ENCODE measurements around the gene THTPA. TPM values are rescaled to one million over a fixed set of nuclear protein-coding genes. Genes with fewer than 3 reads are reported as not detected.

THTPA gene
- total and polyA plus RNA-seq, 2 of the 13 experiments (the other 11 are each of a cell fraction or from before 2014, with no cell fraction given), result 7.4 to 8.7 TPM

DNA sequence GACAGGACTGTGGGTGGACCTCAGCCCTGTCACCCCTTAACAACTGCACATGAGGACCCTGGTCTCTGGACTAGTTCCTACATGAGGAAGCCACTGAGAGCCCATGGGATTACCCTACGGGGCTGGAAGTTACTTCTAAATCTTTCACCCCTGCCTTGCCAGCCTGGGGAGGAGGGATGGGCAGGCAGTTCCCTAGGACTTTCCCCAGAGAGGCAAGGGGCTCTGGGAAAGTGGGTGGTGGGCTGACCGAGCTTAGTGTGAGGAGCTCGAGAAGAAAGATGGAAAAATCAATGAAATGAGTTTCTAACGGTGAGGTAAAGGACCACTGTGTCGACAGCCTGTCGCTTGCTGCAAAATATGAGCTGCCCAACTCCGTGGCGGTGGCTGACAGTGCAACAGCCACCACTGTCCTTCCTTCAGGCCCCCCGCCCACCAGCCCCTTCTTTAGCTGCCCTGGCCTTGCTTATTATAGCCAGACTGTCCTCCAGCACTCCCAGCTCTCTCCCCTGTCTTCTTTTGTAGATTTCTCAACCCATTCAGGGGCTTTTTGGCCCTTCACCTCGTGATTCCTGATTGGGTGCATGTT is 9.5 kb upstream of the THTPA start (continued):
- TF ChIP-seq, protein P1, sequence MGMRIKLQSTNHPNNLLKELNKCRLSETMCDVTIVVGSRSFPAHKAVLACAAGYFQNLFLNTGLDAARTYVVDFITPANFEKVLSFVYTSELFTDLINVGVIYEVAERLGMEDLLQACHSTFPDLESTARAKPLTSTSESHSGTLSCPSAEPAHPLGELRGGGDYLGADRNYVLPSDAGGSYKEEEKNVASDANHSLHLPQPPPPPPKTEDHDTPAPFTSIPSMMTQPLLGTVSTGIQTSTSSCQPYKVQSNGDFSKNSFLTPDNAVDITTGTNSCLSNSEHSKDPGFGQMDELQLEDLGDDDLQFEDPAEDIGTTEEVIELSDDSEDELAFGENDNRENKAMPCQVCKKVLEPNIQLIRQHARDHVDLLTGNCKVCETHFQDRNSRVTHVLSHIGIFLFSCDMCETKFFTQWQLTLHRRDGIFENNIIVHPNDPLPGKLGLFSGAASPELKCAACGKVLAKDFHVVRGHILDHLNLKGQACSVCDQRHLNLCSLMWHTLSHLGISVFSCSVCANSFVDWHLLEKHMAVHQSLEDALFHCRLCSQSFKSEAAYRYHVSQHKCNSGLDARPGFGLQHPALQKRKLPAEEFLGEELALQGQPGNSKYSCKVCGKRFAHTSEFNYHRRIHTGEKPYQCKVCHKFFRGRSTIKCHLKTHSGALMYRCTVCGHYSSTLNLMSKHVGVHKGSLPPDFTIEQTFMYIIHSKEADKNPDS (CRISPR knock-in tag; IDR thresholded peaks at IDR 0.05), result no peak
- no peak for TF ChIP-seq ZBTB1 (CRISPR knock-in tag; IDR thresholded peaks at IDR 0.05; ENCODE audit: borderline replicate concordance)
- no peak for TF ChIP-seq NFE2 (CRISPR knock-in tag; IDR thresholded peaks at IDR 0.05)
- TF ChIP-seq, protein P2, sequence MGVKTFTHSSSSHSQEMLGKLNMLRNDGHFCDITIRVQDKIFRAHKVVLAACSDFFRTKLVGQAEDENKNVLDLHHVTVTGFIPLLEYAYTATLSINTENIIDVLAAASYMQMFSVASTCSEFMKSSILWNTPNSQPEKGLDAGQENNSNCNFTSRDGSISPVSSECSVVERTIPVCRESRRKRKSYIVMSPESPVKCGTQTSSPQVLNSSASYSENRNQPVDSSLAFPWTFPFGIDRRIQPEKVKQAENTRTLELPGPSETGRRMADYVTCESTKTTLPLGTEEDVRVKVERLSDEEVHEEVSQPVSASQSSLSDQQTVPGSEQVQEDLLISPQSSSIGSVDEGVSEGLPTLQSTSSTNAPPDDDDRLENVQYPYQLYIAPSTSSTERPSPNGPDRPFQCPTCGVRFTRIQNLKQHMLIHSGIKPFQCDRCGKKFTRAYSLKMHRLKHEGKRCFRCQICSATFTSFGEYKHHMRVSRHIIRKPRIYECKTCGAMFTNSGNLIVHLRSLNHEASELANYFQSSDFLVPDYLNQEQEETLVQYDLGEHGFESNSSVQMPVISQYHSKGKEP (CRISPR knock-in tag; IDR thresholded peaks at IDR 0.05), result no peak
- no peak for TF ChIP-seq ZBTB7B (CRISPR knock-in tag; IDR thresholded peaks at IDR 0.05)
- TF ChIP-seq, protein P3, sequence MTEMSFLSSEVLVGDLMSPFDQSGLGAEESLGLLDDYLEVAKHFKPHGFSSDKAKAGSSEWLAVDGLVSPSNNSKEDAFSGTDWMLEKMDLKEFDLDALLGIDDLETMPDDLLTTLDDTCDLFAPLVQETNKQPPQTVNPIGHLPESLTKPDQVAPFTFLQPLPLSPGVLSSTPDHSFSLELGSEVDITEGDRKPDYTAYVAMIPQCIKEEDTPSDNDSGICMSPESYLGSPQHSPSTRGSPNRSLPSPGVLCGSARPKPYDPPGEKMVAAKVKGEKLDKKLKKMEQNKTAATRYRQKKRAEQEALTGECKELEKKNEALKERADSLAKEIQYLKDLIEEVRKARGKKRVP (CRISPR knock-in tag; IDR thresholded peaks at IDR 0.05), result no peak
- no peak for TF ChIP-seq ZNF296 (CRISPR knock-in tag; conservative IDR thresholded peaks at IDR 0.05)
- no peak for TF ChIP-seq ASH2L (IDR thresholded peaks at IDR 0.05; ENCODE audit: insufficient read length, low read depth, low read length)
- TF ChIP-seq RFXAP (CRISPR knock-in tag; IDR thresholded peaks at IDR 0.05; ENCODE audit: borderline replicate concordance), result 0 out of 2 replicates have a peak, but pooled peaks have one; percentile 56
- TF ChIP-seq CEBPG (CRISPR knock-in tag; IDR thresholded peaks at IDR 0.05), result no peak; the same call in 1 of the 2 replicates
- TF ChIP-seq, protein P4, sequence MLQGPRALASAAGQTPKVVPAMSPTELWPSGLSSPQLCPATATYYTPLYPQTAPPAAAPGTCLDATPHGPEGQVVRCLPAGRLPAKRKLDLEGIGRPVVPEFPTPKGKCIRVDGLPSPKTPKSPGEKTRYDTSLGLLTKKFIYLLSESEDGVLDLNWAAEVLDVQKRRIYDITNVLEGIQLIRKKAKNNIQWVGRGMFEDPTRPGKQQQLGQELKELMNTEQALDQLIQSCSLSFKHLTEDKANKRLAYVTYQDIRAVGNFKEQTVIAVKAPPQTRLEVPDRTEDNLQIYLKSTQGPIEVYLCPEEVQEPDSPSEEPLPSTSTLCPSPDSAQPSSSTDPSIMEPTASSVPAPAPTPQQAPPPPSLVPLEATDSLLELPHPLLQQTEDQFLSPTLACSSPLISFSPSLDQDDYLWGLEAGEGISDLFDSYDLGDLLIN (CRISPR knock-in tag; IDR thresholded peaks at IDR 0.05; ENCODE audit: borderline replicate concordance), result no peak
- TF ChIP-seq AGO2 (optimal IDR thresholded peaks at IDR 0.05; ENCODE audit: low read depth, low read length), result no peak
- TF ChIP-seq ZNF432 (CRISPR knock-in tag; IDR thresholded peaks at IDR 0.05; ENCODE audit: borderline replicate concordance), result no peak
- TF ChIP-seq ZNF598 (CRISPR knock-in tag; IDR thresholded peaks at IDR 0.05; ENCODE audit: borderline replicate concordance), result no peak
- TF ChIP-seq ZNF160 (CRISPR knock-in tag; IDR thresholded peaks at IDR 0.05), result no peak
- TF ChIP-seq ZBTB3 (CRISPR knock-in tag; IDR thresholded peaks at IDR 0.05; ENCODE audit: borderline replicate concordance, low read depth), result no peak
- TF ChIP-seq, protein P5, sequence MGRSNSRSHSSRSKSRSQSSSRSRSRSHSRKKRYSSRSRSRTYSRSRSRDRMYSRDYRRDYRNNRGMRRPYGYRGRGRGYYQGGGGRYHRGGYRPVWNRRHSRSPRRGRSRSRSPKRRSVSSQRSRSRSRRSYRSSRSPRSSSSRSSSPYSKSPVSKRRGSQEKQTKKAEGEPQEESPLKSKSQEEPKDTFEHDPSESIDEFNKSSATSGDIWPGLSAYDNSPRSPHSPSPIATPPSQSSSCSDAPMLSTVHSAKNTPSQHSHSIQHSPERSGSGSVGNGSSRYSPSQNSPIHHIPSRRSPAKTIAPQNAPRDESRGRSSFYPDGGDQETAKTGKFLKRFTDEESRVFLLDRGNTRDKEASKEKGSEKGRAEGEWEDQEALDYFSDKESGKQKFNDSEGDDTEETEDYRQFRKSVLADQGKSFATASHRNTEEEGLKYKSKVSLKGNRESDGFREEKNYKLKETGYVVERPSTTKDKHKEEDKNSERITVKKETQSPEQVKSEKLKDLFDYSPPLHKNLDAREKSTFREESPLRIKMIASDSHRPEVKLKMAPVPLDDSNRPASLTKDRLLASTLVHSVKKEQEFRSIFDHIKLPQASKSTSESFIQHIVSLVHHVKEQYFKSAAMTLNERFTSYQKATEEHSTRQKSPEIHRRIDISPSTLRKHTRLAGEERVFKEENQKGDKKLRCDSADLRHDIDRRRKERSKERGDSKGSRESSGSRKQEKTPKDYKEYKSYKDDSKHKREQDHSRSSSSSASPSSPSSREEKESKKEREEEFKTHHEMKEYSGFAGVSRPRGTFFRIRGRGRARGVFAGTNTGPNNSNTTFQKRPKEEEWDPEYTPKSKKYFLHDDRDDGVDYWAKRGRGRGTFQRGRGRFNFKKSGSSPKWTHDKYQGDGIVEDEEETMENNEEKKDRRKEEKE (IDR thresholded peaks at IDR 0.05), result no peak
- TF ChIP-seq, protein P6, sequence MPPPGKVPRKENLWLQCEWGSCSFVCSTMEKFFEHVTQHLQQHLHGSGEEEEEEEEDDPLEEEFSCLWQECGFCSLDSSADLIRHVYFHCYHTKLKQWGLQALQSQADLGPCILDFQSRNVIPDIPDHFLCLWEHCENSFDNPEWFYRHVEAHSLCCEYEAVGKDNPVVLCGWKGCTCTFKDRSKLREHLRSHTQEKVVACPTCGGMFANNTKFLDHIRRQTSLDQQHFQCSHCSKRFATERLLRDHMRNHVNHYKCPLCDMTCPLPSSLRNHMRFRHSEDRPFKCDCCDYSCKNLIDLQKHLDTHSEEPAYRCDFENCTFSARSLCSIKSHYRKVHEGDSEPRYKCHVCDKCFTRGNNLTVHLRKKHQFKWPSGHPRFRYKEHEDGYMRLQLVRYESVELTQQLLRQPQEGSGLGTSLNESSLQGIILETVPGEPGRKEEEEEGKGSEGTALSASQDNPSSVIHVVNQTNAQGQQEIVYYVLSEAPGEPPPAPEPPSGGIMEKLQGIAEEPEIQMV (CRISPR knock-in tag; IDR thresholded peaks at IDR 0.05; ENCODE audit: low read depth), result no peak
- no peak for TF ChIP-seq ZNF772 (CRISPR knock-in tag; IDR thresholded peaks at IDR 0.05)

Measured in HepG2 (cell line).